ENCODE results near the gene FBXL19. TPM values are rescaled to one million over a fixed set of nuclear protein-coding genes. Genes with fewer than 3 reads are reported as not detected.

FBXL19 gene
- total and polyA plus RNA-seq, 8 donors: 11.2 to 26.8 (median 19.5) TPM

GRCh38 chr16:30914830-30915229 lies 8.5 kb upstream of the FBXL19 start:
- intact Hi-C loops (cut with DNase I): no loop called here
- TF ChIP-seq CTCF (IDR thresholded peaks at IDR 0.05): no peak
- no peak overlapping the region for H3K4me3 ChIP-seq

GRCh38 chr16:30918614-30919013 lies 4.8 kb upstream of the FBXL19 start:
- no peak for TF ChIP-seq CTCF (IDR thresholded peaks at IDR 0.05)
- ATAC-seq: no peak
- no peak overlapping the region for H3K4me3 ChIP-seq
- intact Hi-C loops (cut with DNase I): no loop called here
- H3K9me3 ChIP-seq: no peaks in the 10 kb centered on the region
- peak overlapping the region in 1 of 2 donors; percentile 13 for H3K27ac ChIP-seq
- H3K36me3 ChIP-seq: no peaks in the 10 kb centered on the region
- no peak for DNase-seq
- H3K27me3 ChIP-seq: no peaks in the 10 kb centered on the region
- peaks cover 0 to 7% of the 10 kb centered on the region in 2 donors for H3K4me1 ChIP-seq

More at GRCh38 chr16:30914830-30915229, 8.5 kb upstream of the FBXL19 start:
- no peaks in the 10 kb centered on the region for H3K4me1 ChIP-seq
- H3K27ac ChIP-seq: no peak overlapping the region
- no peak for ATAC-seq
- DNase-seq: no peak
- no peaks in the 10 kb centered on the region for H3K36me3 ChIP-seq
- no peaks in the 10 kb centered on the region for H3K27me3 ChIP-seq
- no peaks in the 10 kb centered on the region for H3K9me3 ChIP-seq

GRCh38 chr16:30920891-30921290 lies 2.5 kb upstream of the FBXL19 start:
- TF ChIP-seq CTCF (IDR thresholded peaks at IDR 0.05): no peak
- no peak overlapping the region for H3K27ac ChIP-seq
- intact Hi-C loops (cut with DNase I): loop anchor here in 1 of 2 donors (2.0 kb wide), 1 partner anchor 76 kb away; no protein-coding TSS in a partner anchor
- ATAC-seq: no peak
- no peak for DNase-seq
- H3K9me3 ChIP-seq: no peaks in the 10 kb centered on the region
- peaks cover 0 to 4% of the 10 kb centered on the region in 2 donors for H3K36me3 ChIP-seq
- H3K4me3 ChIP-seq: no peak overlapping the region
- H3K27me3 ChIP-seq: no peaks in the 10 kb centered on the region
- peaks cover 2 to 21% of the 10 kb centered on the region in 2 donors for H3K4me1 ChIP-seq

- ATAC-seq (no peak), DNase-seq (no peak)
- H3K27ac ChIP-seq: peak overlapping the region; percentile 98
- peaks cover 2 to 21% of the 10 kb centered on the region in 2 donors for H3K4me1 ChIP-seq
- intact Hi-C loops (cut with DNase I): loop anchor here in 1 of 2 donors (2.0 kb wide), 1 partner anchor 77 kb away; no protein-coding TSS in a partner anchor
- no peaks in the 10 kb centered on the region for H3K9me3 ChIP-seq
- H3K4me3 ChIP-seq: peak overlapping the region; percentile 33 to 73
- no peaks in the 10 kb centered on the region for H3K27me3 ChIP-seq
- no peak for TF ChIP-seq CTCF (IDR thresholded peaks at IDR 0.05)
- peaks cover 0 to 5% of the 10 kb centered on the region in 2 donors for H3K36me3 ChIP-seq
Observed at GRCh38 chr16:30921459-30921747, 2.0 kb upstream of the FBXL19 start.

GRCh38 chr16:30921748-30922419 lies 1.5 kb upstream of the FBXL19 start:
- peaks cover 2 to 21% of the 10 kb centered on the region in 2 donors for H3K4me1 ChIP-seq
- H3K4me3 ChIP-seq: peak overlapping the region; percentile 33 to 73
- H3K9me3 ChIP-seq: no peaks in the 10 kb centered on the region
- ATAC-seq: peak; percentile 47
- H3K27me3 ChIP-seq: no peaks in the 10 kb centered on the region
- peaks cover 0 to 7% of the 10 kb centered on the region in 2 donors for H3K36me3 ChIP-seq
- intact Hi-C loops (cut with DNase I): loop anchor here in 1 of 2 donors (2.0 kb wide), 1 partner anchor 77 kb away; no protein-coding TSS in a partner anchor
- peak; percentile 88 to 92 for TF ChIP-seq CTCF (IDR thresholded peaks at IDR 0.05)
- peak overlapping the region; percentile 98 for H3K27ac ChIP-seq
- peak; percentile 91 to 96 (median 92) for DNase-seq

All from left lung (tissue), 10 donors.